Fibroblast of lung (primary cell): ENCODE measurements around the gene TMEM115. TPM values are rescaled to one million over a fixed set of nuclear protein-coding genes. Genes with fewer than 3 reads are reported as not detected.

Source experiments
- polyA plus RNA-seq, 2 donors: library from polyadenylated mRNA; depleted of rRNA in 1 of 2; stranded (reverse) in 1 of 2; unstranded in 1 of 2; fragments of >200 nt; gene quantifications; 2 replicates each; pipeline ENCODE4 v1.2.1, GENCODE V29; 2011 to 2012; ENCODE audit warnings: missing spikeins in 1 of 2
- total RNA-seq: library from RNA; depleted of rRNA; stranded (reverse); fragments of >200 nt; gene quantifications from 2 replicates; pipeline ENCODE4 v1.2.1, GENCODE V29; 2014

Gene TMEM115
- total and polyA plus RNA-seq, 2 donors (not counting 1 experiment from before 2014, with no cell fraction given), result 28.2 to 44.8 TPM

Other genes with a start within 250 kb of the TMEM115 start
- 9.7 and 10.3 TPM in 2 replicates for gene SEMA3F, start 204.2 kb downstream of the TMEM115 start, total RNA-seq
- 5.1 and 21.2 TPM in 2 replicates for gene SEMA3F, start 204.2 kb downstream of the TMEM115 start, polyA plus RNA-seq
- not detected in 2 replicates for gene GNAT1, start 167.9 kb downstream of the TMEM115 start, total RNA-seq
- gene GNAT1, start 167.9 kb downstream of the TMEM115 start, polyA plus RNA-seq, result not detected in 2 replicates
- not detected in 2 replicates for gene SLC38A3, start 154.2 kb downstream of the TMEM115 start, total RNA-seq
- gene SLC38A3, start 154.2 kb downstream of the TMEM115 start, polyA plus RNA-seq, result 0.02 TPM in 1 of 2 replicates, not detected in the other
- gene GNAI2, start 123.3 kb downstream of the TMEM115 start, total RNA-seq, result 124 and 238 TPM in 2 replicates
- 704 and 828 TPM in 2 replicates for gene GNAI2, start 123.3 kb downstream of the TMEM115 start, polyA plus RNA-seq
- gene SEMA3B, start 90.4 kb downstream of the TMEM115 start, total RNA-seq, result 51.6 and 85.2 TPM in 2 replicates
- gene SEMA3B, start 90.4 kb downstream of the TMEM115 start, polyA plus RNA-seq, result 17.6 and 23.5 TPM in 2 replicates
- not detected in 2 replicates for gene LSMEM2, start 80.4 kb downstream of the TMEM115 start, total RNA-seq
- not detected in 2 replicates for gene LSMEM2, start 80.4 kb downstream of the TMEM115 start, polyA plus RNA-seq
- gene IFRD2, start 67.1 kb downstream of the TMEM115 start, total RNA-seq, result 51.0 and 56.0 TPM in 2 replicates
- gene IFRD2, start 67.1 kb downstream of the TMEM115 start, polyA plus RNA-seq, result 28.1 and 44.0 TPM in 2 replicates
- 5.6 and 7.4 TPM in 2 replicates for gene HYAL3, start 60.1 kb downstream of the TMEM115 start, total RNA-seq
- 3.0 and 3.2 TPM in 2 replicates for gene HYAL3, start 60.1 kb downstream of the TMEM115 start, polyA plus RNA-seq
- gene NAA80, start 60.1 kb downstream of the TMEM115 start, total RNA-seq, result 2.1 and 3.8 TPM in 2 replicates
- gene NAA80, start 60.1 kb downstream of the TMEM115 start, polyA plus RNA-seq, result 3.1 and 4.3 TPM in 2 replicates
- gene HYAL1, start 55.9 kb downstream of the TMEM115 start, total RNA-seq, result 1.3 and 1.8 TPM in 2 replicates
- gene HYAL1, start 55.9 kb downstream of the TMEM115 start, polyA plus RNA-seq, result 1.8 and 2.5 TPM in 2 replicates
- 50.6 and 52.5 TPM in 2 replicates for gene HYAL2, start 36.8 kb downstream of the TMEM115 start, total RNA-seq
- gene HYAL2, start 36.8 kb downstream of the TMEM115 start, polyA plus RNA-seq, result 35.1 and 36.9 TPM in 2 replicates
- gene TUSC2, start 31.3 kb downstream of the TMEM115 start, total RNA-seq, result 13.4 and 14.6 TPM in 2 replicates
- gene TUSC2, start 31.3 kb downstream of the TMEM115 start, polyA plus RNA-seq, result 15.3 and 19.2 TPM in 2 replicates
- gene RASSF1, start 18.7 kb downstream of the TMEM115 start, total RNA-seq, result 24.1 and 32.4 TPM in 2 replicates
- 33.3 and 41.7 TPM in 2 replicates for gene RASSF1, start 18.7 kb downstream of the TMEM115 start, polyA plus RNA-seq
- gene ZMYND10, start 13.8 kb downstream of the TMEM115 start, total RNA-seq, result 0.26 and 0.83 TPM in 2 replicates
- 0.32 and 0.93 TPM in 2 replicates for gene ZMYND10, start 13.8 kb downstream of the TMEM115 start, polyA plus RNA-seq
- gene NPRL2, start 8.7 kb downstream of the TMEM115 start, total RNA-seq, result 19.3 and 27.2 TPM in 2 replicates
- 21.4 and 26.2 TPM in 2 replicates for gene NPRL2, start 8.7 kb downstream of the TMEM115 start, polyA plus RNA-seq
- gene CYB561D2, start 8.7 kb downstream of the TMEM115 start, total RNA-seq, result 24.1 and 28.6 TPM in 2 replicates
- 16.4 and 16.7 TPM in 2 replicates for gene CYB561D2, start 8.7 kb downstream of the TMEM115 start, polyA plus RNA-seq
- under 0.01 TPM in 1 of 2 replicates, not detected in the other for gene CACNA2D2, start 144.1 kb upstream of the TMEM115 start, total RNA-seq
- 0.02 and 0.06 TPM in 2 replicates for gene CACNA2D2, start 144.1 kb upstream of the TMEM115 start, polyA plus RNA-seq
- gene C3orf18, start 208.2 kb upstream of the TMEM115 start, total RNA-seq, result 14.1 and 25.8 TPM in 2 replicates
- 8.7 and 9.4 TPM in 2 replicates for gene C3orf18, start 208.2 kb upstream of the TMEM115 start, polyA plus RNA-seq
- 8.2 and 12.7 TPM in 2 replicates for gene HEMK1, start 210.0 kb upstream of the TMEM115 start, total RNA-seq
- 6.1 and 8.4 TPM in 2 replicates for gene HEMK1, start 210.0 kb upstream of the TMEM115 start, polyA plus RNA-seq